ENCODE measurements around the gene SPAAR. TPM values are rescaled to one million over a fixed set of nuclear protein-coding genes. Genes with fewer than 3 reads are reported as not detected.
"Not testable (repeated sequence)": the region's sequence is repeated elsewhere in the genome, so short reads cannot be mapped to it uniquely, and the experiment has no call there.

The SPAAR gene, protein sequence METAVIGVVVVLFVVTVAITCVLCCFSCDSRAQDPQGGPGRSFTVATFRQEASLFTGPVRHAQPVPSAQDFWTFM
- 0.17 TPM in 1 of 2 replicates, not detected in the other for total RNA-seq

DNA sequence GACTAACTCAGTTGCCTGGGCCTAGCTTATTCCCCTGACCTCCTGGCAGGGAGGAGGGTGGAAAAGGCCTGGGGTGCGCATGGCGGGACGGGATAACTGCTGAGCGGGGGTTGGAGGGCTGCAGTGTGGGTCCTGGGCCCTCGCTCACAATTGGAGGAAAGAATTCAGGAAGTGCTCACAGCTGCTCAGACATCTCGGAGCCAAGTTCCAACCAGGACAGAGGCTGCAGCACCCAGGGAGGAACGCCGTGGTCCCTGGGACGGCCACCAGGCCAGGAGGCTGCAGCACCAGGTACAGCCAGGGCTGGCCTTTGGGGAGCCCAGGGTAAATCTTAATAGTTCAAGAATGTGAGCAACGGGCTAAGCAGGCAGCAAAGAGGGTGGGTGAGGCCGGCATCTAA lies at the start of gene SPAAR:
Gene SPAAR, plus strand, starts transcription at position 217 of the 400 bp plus-strand sequence. CDS start 974 bp downstream, outside the sequence.
- no peak for DNase-seq (ENCODE audit: low read depth)

DNA sequence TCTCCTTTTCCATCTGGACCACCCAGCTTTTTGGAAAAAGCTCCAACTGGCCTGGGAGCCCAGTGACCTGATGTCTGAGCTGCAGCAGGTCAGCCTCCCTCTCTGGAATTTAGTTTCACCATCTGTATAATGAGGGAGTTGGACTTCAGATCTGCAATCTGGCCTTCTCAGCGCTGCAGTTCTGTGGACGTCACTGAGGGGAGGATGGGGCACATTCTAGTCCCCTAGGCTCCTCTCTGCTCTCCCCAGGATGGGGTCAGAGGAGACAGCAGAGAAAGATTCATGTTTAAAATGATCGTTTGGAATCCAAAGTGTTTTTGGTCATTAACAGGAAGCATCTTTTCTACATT lies 49.3 kb upstream of the SPAAR start:
- DNase-seq (ENCODE audit: low read depth), result no peak

DNA sequence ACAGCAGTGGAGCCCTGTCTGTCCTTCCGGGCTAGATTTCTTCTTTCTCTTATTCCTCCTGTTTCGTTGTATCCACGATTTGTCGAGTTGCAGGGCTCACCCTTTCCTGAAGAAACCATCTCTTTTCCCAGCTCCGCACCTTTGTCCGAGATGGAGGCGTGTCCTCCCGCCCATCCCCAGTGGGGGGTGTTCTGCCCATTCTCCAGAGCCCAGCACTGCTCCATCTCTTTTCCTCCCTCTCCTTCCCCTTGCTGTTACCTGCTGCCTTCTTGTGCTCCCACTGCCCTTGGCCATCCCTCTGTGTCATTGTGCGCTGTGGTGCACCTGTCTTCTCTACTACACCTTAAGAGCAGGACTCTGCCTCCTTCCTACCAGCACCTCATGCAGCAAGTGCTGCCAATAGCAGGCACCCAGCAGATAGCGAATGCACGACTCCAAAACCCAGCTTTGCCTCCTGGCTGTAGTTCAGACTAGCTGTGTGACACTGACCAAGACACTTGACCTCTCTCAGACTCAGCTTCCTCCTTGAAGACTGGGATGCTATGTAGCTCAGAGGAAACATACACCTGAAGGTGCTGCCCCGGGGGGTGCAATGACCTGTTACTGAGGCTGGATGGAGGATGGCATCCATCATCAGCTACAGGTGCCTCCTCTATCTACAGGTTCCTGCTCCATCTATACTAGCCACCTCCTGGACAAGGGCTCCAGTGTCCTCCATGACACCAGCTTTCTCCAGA lies 48.0 kb upstream of the SPAAR start:
- DNase-seq (ENCODE audit: low read depth), result no peak

- no peak for DNase-seq (ENCODE audit: low read depth)
Measured at GRCh38 chr9:35862328-35862727, 47.0 kb upstream of the SPAAR start.

GRCh38 chr9:35863583-35863982 lies 45.7 kb upstream of the SPAAR start:
- DNase-seq (ENCODE audit: low read depth), result no peak

- DNase-seq (ENCODE audit: low read depth), result no peak
Measured at GRCh38 chr9:35864695-35865255, 44.5 kb upstream of the SPAAR start.

DNA sequence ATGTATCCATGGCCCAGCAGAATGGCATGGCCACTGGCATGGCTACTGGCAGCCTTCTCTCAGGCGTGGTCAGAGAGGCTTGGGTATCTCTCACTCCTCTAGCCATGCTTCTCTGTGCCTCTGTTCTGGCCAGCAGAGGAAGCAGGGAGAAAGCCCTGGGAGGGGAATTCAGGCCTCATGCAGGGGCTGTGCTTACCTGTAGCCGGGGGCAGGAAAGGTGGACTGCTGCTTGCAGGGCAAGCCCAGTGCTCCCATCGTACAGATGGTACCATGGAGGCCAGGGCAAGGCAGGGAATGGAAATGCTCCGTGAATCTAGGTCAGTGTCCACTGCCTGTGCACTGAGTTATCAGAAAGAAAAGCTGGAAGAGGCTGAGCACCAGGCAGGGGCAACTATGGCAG lies 41.8 kb upstream of the SPAAR start:
- no peak for DNase-seq (ENCODE audit: low read depth)

DNA sequence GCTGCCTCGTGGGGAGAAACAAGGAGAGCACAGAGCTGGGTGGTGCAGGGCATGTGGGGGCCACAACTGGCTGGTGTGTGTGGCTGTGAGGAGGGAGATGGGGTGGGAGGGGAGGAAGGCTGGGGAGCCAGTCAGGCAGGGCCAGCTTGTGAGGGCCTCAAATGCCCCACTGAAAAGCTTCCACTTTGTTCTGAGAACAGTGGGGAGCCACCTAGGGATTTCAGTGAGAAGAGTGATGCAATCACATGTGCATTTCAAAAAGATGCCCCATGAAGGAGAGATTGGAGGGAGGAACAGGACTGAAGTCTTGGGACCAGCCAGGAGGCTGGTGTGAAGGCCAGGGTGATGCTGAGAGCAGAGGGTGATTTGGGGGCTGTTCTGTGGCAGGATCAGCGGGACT lies 40.4 kb upstream of the SPAAR start:
- no peak for DNase-seq (ENCODE audit: low read depth)

GRCh38 chr9:35869621-35870216 lies 39.6 kb upstream of the SPAAR start:
- DNase-seq (ENCODE audit: low read depth), result no peak

- no peak for DNase-seq (ENCODE audit: low read depth)
Measured at GRCh38 chr9:35870351-35870923, 38.9 kb upstream of the SPAAR start, which contains the start of gene OR13J1. OR13J1 (minus strand) TSS chr9:35870401; CDS start chr9:35870401, 0 bp downstream.

GRCh38 chr9:35871545-35871944 lies 37.7 kb upstream of the SPAAR start:
- peak; percentile 10 for DNase-seq (ENCODE audit: low read depth)

DNA sequence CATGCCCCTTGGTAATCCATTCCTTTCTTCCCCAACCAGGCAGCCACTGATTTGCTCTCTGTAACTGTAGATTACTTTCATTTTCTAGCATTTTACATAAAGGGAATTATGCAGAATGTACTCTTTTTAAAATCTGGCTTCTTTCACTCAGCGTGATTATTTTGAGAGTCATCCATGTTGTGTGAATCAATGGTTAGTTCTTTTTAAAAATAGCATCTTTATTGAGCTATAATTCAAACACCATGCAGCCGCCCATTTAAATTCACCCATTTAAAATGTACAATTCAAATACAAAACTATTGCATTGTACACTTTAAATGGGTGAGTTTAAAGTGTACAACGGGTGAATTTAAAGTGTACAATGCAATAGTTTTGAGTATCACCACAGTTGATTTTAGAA lies 36.8 kb upstream of the SPAAR start:
- no peak for DNase-seq (ENCODE audit: low read depth)

GRCh38 chr9:35882263-35882848 lies 26.9 kb upstream of the SPAAR start:
- peak; percentile 64 for DNase-seq (ENCODE audit: low read depth)

DNA sequence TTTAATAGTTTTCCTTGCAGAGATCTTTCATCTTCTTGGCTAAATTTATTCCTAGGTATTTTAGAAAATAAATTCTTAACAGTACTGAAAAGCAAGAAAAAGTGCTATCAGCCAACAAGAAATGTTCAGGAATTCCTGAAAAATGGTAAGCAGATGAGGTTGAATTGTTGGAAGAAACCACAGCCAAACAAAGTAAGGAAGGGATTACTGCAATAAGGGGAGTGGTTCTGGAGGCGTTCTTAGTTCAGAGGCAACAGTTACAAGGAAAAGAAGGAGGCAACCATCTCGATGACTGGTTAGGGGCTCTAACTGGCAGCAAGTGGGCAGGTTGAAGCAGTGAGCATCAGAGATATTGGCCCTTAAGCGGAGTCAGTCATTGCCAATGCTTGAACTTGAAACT lies 26.3 kb upstream of the SPAAR start:
- DNase-seq (ENCODE audit: low read depth), result peak; percentile 22

- DNase-seq (ENCODE audit: low read depth), result not testable (repeated sequence)
Measured at GRCh38 chr9:35884908-35885307, 24.4 kb upstream of the SPAAR start.

GRCh38 chr9:35891646-35892045 lies 17.6 kb upstream of the SPAAR start:
- no peak for DNase-seq (ENCODE audit: low read depth)

GRCh38 chr9:35892051-35892450 lies 17.2 kb upstream of the SPAAR start:
- DNase-seq (ENCODE audit: low read depth), result no peak

GRCh38 chr9:35896570-35896969 lies 12.7 kb upstream of the SPAAR start:
- DNase-seq (ENCODE audit: low read depth), result no peak

DNA sequence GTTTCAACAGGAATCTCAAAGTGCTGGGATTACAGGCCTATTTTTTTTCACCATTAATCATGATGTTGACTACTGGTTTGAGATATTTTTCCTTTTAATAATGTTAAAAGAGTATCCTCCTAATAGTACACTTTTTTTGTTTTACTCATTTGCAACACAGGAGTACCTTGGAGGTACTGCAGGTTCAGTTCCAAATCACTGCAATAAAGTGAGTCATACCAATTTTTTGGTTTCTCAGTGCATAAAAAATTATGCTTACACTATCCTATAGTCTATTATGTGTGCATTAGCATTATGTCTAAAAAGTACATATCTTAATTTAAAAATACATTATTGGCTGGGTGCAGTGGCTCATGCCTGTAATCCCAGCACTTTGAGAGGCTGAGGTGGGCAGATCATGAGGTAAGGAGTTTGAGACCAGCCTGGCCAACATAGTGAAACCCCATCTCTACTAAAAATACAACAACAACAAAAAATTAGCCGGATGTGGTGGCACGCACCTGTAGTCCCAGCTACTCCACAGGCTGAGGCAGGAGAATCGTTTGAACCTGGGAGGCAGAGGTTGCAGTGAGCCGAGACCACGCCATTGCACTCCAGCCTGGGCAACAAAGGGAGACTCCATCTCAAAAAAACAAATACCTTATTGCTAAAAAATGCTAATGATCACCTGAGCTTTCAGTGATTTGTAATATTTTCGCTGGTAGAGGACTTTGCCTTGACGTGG lies 11.8 kb upstream of the SPAAR start:
- not testable (repeated sequence) for DNase-seq (ENCODE audit: low read depth)

GRCh38 chr9:35898337-35898736 lies 11.0 kb upstream of the SPAAR start:
- DNase-seq (ENCODE audit: low read depth), result no peak

DNA sequence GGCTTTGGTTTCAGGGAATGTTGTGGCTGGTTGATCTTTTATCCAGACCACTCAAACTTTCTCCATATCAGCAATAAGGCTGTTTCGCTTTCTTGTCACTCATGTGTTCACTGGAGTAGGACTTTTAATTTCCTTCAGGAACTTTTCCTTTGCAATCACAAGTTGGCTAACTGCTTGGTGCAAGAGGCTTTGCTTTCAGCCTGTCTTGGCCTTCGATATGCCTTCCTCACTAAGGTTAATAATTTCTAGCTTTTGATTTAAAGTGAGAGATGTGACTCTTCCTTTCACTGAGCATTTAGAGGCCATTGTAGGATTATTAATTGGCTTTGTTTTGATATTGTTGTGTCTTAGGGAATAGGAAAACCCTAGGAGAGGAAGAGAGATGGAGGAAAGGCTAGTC lies 10.3 kb upstream of the SPAAR start:
- DNase-seq (ENCODE audit: low read depth), result peak; percentile 62

GRCh38 chr9:35903049-35903448 lies 6.2 kb upstream of the SPAAR start:
- peak; percentile 76 for DNase-seq (ENCODE audit: low read depth)

All from renal cortical epithelial cell (primary cell).